GM18861 (cell line): ENCODE measurements around the gene SPACDR.
A peak's percentile ranks its signal among the peaks of the same experiment; 100 is the strongest.

Experiments
- ATAC-seq: cut with Tn5 transposase; IDR thresholded peaks from one replicate; pipeline ENCODE4 v1.9.1; 2021; ENCODE audit not compliant: unreplicated experiment

The SPACDR gene

DNA sequence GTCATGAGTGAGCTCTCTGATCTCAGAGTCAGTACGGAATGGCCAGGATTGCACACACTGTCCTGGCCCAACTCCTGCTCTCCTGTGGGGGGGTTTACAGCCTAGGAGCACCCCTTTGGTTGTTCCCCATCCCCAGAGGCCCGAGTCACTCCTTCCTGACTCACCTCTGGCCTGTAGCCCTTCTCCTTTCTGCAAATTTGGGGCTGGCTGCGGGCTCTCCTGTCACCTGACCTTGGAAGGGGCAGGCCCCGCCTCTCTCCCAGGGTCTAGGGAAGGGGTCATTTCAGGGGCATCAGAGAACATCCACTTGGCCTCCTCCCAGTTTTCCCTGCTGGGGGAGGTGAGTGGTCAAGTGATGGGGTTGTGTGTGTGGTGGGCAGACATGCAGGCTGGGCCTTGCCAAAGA, 21.4 kb upstream of the SPACDR start:
- no peak for ATAC-seq

DNA sequence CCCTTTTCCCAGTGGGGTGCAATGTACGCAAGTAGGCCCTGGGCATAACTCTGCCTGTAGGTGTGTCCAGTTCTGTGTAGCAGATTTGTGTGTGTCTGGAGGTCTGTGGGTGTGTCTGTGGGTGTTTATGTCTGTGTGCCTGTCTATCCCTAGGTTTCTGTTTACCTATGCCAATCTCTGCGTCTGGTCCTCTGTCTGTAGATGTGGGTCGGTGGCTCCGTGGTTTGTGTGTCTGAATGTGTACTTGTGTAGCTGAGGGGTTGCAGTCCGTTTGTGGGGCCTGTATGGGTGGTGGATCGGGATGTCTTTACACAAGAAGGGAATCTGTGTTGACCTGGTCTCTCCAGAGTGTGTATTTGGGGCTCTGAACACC, 20.6 kb upstream of the SPACDR start:
- no peak for ATAC-seq

DNA sequence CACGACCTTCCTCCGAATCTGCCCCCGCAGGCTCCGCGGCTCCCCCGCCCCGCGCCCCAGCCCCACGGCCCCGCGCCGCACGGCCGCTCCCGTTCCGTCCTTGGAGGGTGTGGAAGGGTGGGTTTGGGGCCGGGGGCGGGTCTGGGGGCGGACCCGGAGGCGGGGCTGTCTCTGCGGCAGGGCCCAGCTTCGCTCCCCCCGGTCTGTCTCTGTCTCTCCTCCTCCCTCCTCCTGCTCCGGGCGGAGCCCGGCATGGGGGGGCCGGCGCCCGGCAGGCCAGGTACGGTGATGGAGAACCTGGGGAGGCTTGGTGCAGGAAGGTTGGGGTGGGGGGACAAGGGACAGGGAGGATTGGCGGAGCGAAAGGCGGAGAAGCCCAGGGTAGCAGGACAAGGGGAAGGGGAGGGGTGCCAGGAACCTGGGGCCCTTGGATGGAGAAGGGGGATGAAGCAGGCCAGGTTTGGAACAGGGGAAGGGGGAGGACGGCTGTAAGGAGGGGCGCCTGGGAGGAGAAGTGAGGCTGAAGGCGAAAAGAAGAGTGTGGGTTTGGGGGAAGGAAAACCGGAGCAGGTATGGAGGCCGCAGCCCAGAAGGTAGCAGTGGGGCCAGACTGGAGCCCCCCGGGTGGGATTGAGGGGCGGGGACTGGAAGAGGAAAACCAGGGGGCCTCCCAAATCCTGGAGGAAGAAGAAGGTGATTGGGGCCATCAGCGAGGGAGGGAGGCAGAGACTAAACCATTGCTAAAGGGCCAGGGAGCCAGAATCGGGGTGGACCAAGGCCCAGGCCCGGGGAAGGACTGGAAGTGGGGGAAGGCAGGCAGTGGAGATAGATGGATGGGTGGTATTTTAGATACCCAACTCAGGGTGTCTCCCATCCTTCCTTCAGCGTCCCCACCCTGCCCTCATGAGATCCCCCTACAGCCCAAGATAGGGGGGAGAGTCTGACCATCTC, 19.9 kb upstream of the SPACDR start, which contains the start of gene NYAP1:
TSS of gene NYAP1 (plus strand) at position 206 of the 951 bp plus-strand sequence. CDS start 1,385 bp downstream, outside the sequence.
- no peak for ATAC-seq

DNA sequence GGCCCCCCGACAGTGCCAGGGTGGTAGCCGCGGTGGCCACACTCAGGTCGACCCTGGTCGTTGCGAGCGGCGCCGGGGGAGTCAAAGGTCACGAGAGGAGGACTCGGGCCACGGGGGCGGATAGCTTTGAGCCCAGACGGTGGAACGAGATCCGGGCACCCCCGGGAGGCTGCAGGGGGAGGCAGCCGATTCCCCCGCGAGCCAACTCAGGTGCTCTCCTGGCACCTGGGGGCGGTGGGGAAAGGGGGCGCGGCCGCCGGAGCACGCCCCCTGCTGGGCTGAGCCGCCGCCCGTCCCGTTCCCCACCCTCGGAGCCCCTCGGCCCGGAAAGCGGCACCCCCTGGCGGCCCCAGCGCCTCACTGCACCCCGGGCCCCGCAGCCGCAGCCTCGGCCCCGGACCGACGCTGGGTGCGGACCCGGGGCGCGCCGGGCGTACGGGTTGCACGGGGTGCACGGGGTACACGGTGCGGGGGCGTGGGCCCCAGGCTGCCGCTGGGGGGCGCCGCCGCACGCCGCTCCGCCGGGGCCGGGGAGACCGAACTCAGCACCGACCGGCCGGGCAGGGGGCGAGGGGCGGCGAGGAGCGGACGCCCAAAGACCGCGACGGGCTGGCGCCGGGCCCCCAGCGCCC, 19.1 kb upstream of the SPACDR start:
- ATAC-seq: peak; percentile 52

DNA sequence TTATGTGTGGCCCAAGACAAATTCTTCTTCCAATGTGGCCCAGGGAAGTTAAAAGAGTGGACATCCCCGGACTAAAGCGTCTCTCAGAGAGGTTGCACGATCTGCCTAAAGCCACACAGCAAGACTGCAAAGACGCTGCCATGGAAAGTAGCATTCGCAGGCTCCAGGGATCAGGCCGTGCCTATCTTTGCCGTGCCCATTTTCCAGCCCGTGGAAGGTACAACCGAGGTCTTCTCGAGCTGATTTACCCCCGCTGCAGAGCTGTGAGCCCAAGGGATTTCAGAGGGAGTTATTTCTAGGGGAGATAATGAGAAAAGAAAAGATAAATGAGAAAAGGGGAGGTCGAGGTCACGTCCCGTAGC, 18.6 kb upstream of the SPACDR start:
- ATAC-seq: no peak

DNA sequence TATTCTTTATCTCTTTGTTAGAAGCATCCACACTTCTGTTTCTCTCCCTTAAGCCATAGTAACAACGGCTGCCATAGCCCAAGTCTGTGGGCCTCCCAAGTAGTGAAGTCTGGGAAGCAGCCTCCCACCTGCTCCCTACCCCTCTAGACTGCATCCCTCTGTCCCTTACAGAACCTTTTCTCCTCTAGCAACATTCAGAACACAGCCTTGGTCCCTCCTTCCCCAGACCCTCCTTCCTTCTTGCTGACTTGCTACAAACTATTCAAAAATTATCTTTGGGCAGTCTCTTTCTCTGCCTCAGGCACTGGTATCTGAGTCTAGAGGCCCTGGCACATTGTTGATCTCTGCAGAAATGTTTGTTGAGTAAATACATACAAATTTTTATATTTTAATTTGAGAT, 17.4 kb upstream of the SPACDR start:
- no peak for ATAC-seq

DNA sequence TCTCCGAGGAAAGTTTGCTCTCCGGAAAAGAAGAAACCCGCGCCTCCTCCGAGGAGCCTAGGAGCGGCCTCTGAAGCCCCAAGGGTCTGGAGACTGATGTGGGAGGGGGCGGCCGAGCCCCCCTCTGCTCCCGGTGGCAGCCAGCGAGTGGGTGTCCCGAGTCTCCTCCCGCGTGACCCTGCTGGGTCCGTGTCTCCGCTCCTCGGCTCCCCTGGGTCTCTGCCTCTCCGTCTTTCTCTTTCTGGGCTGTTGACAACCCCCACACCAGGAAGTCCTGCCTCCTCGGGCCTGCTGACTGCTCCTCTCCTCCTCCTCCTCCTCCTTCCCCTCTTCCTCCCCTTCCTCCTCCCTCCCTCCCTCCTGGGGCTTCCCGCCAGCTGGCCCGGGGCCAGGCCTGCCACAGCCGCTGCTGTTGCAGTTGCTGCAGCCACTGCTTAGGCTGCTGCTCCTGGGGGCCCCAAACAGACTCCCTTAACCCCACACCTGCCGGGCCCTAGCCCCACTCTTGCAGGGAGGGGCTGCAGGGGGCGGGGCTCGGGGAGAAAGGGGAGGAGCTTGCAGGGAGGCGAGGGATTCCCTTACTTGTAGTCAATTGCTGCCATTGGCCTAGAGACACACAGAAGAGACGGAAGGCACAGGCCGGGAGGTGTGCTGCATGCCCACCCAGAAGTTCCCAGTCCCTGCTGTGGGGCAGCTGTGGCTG, 15.0 kb upstream of the SPACDR start, which contains the start of gene TSC22D4:
TSS of gene TSC22D4 (minus strand) at position 257 of the 703 bp plus-strand sequence. CDS start 1,176 bp downstream, outside the sequence.
- peak; percentile 38 for ATAC-seq

DNA sequence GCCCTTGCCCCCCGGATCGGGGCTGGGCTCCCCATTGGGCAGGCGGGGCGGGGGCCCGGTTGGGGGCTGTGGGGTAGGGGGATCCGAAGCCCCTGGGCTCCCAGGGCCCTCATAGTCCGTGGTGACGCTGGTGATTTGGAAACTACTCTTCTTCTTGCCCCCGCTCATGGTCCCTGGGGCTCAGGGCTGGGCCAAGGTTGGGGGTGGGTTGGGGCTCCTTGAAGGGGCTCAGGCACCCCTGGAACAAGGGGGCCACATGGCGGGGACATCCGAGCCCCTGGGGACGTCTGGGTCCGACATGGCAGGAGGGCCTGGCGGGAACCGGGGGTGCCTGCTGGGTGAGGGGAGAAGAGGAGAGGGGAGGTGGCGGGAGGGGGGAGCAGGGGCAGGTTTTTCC, 13.8 kb upstream of the SPACDR start:
- no peak for ATAC-seq

DNA sequence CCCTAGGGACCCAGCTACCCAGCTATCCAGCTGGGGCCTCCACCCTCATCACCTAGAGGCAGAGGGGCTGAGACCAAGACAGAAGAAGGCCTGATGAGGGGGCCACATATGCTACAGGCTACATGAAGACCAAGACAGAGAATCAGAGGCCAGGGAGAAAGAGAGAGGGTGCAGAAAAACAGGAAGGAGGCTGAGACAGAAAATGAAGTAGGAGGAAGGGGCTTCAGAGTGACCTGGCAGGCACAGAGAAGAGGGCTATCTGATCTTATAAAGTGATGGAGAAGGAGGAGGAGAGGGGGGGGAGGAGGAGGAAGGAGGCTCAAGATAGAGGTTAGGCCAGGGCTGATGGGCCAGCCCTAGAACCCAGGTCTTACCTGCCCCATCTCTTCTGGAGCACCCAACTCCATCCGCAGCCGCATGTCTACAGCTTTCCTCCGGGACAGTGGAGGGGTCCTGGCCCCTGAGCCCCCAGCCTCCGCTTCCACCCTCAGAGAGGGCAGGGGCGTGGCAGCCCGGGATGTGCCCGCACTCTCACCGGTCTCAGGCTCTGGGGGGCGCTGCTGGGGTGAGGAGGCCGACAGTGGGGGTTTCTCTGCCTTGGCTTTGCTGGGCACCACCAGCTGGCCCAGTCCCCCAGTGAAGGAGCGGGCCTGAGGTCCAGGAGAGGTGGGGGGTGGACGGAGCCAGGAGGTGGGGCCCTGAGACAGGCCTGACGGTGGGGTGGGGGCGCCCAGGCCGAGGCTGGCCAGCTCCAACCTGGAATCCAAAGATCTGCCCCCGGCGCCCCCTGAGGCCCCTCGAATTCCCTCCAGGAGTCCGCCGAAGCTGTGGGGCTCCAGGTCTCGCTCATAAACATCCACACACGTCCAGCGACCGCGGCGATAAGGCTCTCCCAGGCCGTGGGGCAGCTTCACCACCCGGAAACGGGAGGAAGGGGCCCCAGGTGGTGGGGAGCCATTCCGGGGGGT, 13.1 kb upstream of the SPACDR start:
- ATAC-seq: no peak

DNA sequence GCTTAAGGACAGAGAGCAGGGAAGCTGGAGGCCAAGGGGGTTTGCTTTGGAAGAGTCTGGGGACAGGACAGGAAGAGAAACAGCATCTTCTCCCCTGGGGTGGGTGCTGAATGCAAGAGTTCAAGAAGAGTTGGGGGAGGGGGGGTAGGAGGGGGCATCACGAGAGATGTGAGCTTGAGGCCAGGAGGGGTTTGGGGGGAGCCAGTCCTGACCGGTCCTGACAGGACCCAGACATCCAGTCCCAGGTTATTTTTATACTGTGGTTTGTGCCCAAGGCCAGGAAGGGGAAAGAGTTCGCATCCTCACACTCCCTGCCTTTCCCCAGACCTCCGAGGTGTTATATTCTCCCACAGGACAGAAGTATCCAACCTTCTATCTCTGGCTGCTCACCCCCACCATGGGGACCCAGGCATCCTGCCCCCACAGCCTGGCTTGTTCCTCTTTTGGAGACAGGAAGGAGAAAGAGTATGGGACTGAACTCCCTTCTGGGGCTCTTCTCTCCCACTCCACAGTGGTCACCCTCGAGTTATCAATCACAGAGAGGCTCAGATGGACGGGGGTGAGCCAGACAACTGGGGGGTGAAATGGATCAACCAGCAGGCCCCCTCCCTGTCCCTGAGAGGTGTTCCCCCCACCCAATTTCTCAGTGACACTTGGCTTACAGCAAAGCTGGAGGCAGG, 12.2 kb upstream of the SPACDR start:
- no peak for ATAC-seq

DNA sequence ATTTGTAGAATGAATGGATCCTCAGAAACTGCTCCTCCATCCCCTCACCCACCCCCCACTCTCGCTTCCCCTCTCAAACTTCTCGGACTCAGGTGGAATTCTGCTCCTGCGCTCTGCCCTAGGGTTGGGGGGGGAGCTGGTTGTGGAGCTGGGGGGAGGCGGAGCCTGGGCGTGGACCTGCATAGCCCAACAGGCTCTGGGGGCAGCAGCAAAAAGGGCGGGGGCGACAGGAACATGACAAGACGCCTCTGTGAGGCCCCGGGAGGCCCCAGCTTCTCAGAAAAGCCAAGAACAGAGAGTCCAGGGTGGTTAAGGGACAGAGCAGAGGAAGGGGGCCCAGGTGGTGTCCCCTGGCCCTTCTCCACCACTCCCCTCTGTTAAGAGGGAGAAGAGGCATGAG, 11.5 kb upstream of the SPACDR start:
- ATAC-seq: no peak

DNA sequence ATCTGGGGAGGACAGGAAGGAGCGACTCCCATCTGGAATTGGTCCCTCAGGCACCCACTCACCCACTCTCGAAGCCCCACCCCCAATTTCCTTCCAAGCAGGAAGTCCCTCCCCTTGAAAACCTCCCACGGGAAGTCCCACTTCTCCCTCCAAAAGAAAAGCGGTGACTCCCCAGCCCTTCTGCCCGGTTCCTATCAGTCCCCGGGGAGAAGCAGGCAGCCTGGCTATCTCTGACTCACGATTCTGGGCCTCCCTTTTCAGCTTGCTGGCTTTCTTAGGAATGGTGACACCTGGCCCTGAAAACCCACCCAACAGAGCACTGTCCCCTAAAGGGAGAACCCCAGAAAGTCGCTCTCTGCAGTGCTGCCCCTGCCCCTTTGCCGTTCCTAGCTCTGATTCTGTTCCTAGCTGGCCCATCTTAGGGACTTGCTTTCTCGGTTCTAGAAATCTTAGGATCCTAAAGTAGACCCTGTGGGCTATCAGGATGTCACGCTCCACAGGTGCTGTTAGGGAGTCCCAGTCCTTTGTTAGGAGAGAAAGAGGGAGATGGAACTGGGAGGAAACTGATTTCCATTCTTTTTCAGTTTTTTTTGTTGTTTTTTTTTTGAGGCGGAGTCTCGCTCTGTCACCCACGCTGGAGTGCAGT, 8.9 kb upstream of the SPACDR start:
- ATAC-seq: no peak

DNA sequence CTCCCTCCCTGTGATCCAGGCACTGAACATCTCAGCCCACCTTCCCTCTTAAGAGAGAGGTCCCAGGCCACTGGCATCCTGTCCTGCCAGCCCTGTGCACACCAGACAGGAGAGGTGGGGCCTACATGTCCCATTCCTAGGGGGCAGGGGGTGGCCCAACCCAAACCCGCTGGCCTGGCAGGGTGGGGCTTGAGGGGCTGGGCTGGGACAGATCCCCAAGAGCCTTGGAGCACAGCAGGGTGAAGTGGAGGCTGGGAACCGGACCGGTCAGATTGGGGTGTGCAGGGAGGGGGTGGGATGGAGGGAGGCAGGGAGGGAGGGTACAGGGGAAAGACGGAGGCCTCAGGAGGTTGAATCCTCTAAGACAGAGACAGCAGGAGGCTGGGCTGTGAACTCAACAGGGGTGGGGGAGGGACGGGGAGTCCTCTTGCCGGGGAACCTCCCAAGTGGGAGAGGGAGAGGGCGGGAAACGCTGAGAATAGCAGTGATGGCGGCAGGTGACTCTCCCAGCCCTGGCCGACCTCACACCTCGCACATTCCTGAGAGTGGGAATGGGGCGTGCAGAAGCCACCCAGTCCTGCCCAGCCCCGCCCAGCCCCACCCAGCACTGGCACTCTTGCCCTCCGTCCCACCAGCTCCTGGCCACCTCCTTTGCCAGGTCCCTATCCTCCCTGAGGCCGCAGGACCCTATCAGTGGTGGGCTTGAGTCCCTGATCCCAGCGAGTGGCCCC, 8.2 kb upstream of the SPACDR start:
- no peak for ATAC-seq

DNA sequence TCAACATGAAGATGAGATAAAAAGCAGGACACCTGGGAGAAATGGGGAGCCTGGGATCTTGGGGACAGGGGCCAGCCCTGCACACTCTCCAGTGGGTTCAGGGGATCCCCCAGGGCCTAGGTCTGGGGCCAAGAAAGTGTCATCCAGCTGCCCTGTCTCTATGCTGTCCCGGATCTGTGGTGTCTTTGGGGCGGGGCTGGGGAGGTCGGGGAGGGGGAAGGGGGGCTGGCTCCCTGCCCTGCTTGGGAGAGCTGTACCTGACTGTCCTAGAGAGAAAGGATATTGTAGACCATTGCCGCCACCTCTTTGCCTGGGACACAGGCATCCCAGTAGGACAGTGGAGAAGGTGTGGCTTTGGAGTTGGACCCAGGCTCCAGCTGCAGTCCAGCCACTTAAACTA, 7.0 kb upstream of the SPACDR start:
- ATAC-seq: no peak

DNA sequence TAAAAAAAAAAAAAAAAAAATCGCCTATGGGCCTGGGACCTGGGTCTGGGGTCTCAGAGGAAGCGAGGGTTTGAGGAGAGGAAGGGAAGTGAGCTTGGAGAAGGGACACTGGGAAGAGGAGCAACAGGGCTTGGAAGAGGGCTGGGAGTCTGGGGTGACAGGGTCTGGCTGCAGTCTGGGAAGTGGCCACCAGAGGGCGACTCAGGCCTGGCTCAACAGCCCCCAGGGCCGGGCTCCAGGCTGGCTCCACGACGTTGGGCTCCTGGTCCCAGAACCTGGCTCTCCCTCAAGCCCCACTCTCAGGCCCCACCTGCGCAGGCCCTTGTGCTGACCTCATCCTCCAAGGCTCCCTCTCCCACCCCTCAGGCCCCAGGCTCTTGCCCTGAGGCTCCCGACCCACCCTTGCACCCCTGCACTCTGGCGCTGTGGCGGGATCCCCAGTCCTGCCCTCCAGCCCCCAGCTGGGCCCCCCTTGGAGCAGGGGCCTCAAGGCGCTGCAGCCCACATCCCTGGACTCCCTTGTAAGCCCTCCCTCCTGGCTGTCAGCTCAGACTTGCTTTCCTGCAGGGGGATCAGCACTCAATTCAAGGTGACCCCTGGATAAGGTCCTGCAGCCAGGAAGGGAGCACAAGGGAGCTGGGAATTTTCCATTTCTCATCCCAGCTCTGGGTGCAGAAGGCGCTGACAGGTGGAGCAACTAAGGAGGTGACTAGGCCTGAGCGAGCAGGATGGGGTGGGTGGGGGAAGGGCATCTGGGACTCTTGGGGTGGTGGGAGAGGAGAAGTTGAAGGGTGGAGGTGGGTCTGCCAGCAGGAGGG, 5.4 kb upstream of the SPACDR start:
- no peak for ATAC-seq

DNA sequence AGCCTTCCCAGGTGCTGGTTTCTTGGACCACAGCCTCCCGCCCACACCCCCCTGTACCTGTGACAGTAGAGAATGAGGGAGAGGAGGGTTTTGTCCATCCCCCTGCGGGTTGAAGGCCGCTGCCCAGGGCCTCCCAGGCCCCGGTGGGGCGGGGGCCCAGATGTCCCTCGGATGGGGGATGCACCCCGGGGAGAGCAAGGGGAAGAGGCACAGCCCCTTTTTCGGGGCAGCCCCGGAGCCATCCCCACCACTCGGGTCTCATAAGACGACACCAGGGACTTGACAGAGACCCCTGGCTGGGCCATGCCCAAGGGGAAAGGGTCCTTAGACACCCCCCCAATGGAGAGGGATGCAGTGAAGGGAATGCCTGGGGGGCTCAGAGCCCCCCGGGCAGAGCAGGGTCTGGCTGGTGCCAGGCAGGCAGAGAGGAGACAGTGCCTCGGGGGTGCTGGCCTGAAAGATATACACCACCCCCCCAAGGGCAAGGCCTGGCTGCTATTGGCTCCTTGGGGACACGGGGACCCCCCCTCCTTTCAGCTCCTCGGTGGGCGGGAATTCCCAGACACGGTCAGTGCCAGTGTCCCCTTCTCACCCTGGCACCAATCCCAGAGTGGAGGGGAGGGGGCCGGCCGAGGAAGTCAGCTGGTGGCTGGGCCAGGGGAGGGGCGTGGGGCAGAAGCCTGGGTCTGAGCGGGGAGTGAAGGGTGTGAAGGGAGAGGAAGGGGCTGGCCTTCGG, 3.7 kb upstream of the SPACDR start:
- no peak for ATAC-seq
